Measurements from ENCODE around the gene POU2F1. TPM values are rescaled to one million over a fixed set of nuclear protein-coding genes. Genes with fewer than 3 reads are reported as not detected.
A peak's percentile ranks its signal among the peaks of the same experiment; 100 is the strongest.

The POU2F1 gene
- total and polyA plus RNA-seq, 2 experiments from 2014 or later: 38.8 to 66.1 TPM

GRCh38 chr1:167219194-167219593, 1.5 kb upstream of the POU2F1 start:
- Histone ChIP-seq H3K4me2 (peak overlapping the region; percentile 94), H3K9me2 (ENCODE audit: insufficient read depth) (no peaks in the 10 kb centered on the region), H3K4me3 (peak overlapping the region; percentile 75), H2AFZ (0 out of 2 replicates have a peak overlapping the region, but pooled peaks have one; percentile 14), H3K4me1 (ENCODE audit: insufficient read depth) (peaks cover 28% of the 10 kb centered on the region), H4K20me1 (replicated peaks; ENCODE audit: insufficient read depth) (no peaks in the 10 kb centered on the region; the same call in 1 of the 2 replicates), H3K79me2 (replicated peaks; ENCODE audit: insufficient read depth) (peaks cover 23% of the 10 kb centered on the region), H3K27ac (ENCODE audit: low read depth) (peak overlapping the region; percentile 100), H3K36me3 (ENCODE audit: insufficient read depth) (no peaks in the 10 kb centered on the region), H3F3A (replicated peaks; ENCODE audit: low read depth) (0 out of 2 replicates have a peak, but pooled peaks cover 2% of the 10 kb centered on the region), H3K27me3 (ENCODE audit: insufficient read depth) (no peaks in the 10 kb centered on the region)
- Mint-ChIP-seq H3K4me3 (peak overlapping the region; percentile 86), H3K9me3 (peaks cover 10% of the 10 kb centered on the region; the same call in 2 of the 3 replicates), H3K27ac (peak overlapping the region; percentile 100), H3K36me3 (ENCODE audit: low read depth) (peaks cover 6% of the 10 kb centered on the region; the same call in 2 of the 3 replicates), H3K4me1 (peaks cover 27% of the 10 kb centered on the region), H3K27me3 (ENCODE audit: insufficient read depth, low read depth, poor library complexity) (peaks cover 15% of the 10 kb centered on the region)
- DNase-seq (ENCODE audit: low spot score) (no peak), ATAC-seq (no peak)
- TF ChIP-seq NANOG (IDR thresholded peaks at IDR 0.05; ENCODE audit: borderline replicate concordance): no peak
- no peak for TF ChIP-seq EZH2phosphoT487 (IDR thresholded peaks at IDR 0.05; ENCODE audit: unreplicated experiment)
- TF ChIP-seq ETS1 (IDR thresholded peaks at IDR 0.05): no peak
- TF ChIP-seq ZNF114 (CRISPR knock-in tag; IDR thresholded peaks at IDR 0.05): no peak
- no peak for TF ChIP-seq CREB1 (CRISPR knock-in tag; IDR thresholded peaks at IDR 0.05; ENCODE audit: low read depth)
- TF ChIP-seq POLR2AphosphoS5 (IDR thresholded peaks at IDR 0.05; ENCODE audit: low read depth): no peak
- no peak for TF ChIP-seq STAT1 (IDR thresholded peaks at IDR 0.05; ENCODE audit: unreplicated experiment)
- TF ChIP-seq EZH2 (IDR thresholded peaks at IDR 0.05; ENCODE audit: low read depth, unreplicated experiment): no peak
- TF ChIP-seq ZNF462 (CRISPR knock-in tag; IDR thresholded peaks at IDR 0.05): no peak
- TF ChIP-seq REST (IDR thresholded peaks at IDR 0.05; ENCODE audit: unreplicated experiment): no peak
- no peak for TF ChIP-seq ZNF331 (CRISPR knock-in tag; IDR thresholded peaks at IDR 0.05; ENCODE audit: low read depth)
